Right atrium auricular region (tissue), 2 donors: Measurements from ENCODE around the gene HOXB5. TPM values are rescaled to one million over a fixed set of nuclear protein-coding genes. Genes with fewer than 3 reads are reported as not detected.

Experiments
- DNase-seq: peaks from one replicate; pipeline ENCODE4 v3.0.0-alpha.2; 2019; ENCODE audit warnings: low spot score
- H3K27ac ChIP-seq, 2 donors: fragments of 200-600 bp; sonication (generic); 1 replicate in 1 of 2; 2 replicates in 1 of 2; pipeline ENCODE4 v1.5.1; 2016 to 2019
- H3K27me3 ChIP-seq, 2 donors: fragments of 200-600 bp; sonication (generic); one replicate each; pipeline versions ENCODE4 v1.5.1 to v1.6.0; 2017 to 2019
- H3K36me3 ChIP-seq: fragments of 200-600 bp; sonication (generic); one replicate; pipeline ENCODE4 v1.5.1; 2016
- H3K4me1 ChIP-seq, 2 donors: fragments of 200-600 bp; sonication (generic); one replicate each; pipeline versions ENCODE4 v1.5.1 to v1.6.0; 2017 to 2019
- H3K4me3 ChIP-seq, 2 donors: fragments of 200-600 bp; sonication (generic); 1 replicate in 1 of 2; 2 replicates in 1 of 2; pipeline ENCODE4 v1.5.1; 2017 to 2019; ENCODE audit warnings: mild to moderate bottlenecking in 1 of 2, moderate library complexity in 1 of 2
- H3K9me3 ChIP-seq, 2 donors: fragments of 200-600 bp; sonication (generic); one replicate each; pipeline ENCODE4 v1.5.1; 2019
- CTCF ChIP-seq, 2 donors: fragments of 200-600 bp; sonication (generic); IDR thresholded peaks; one replicate each; pipeline ENCODE4 v1.5.1; 2019; ENCODE audit warnings: antibody characterized with exemption in 2 of 2
- total RNA-seq, 2 donors: library from RNA; depleted of rRNA; stranded (reverse); fragments of >200 nt; gene quantifications; one replicate each; pipeline ENCODE4 v1.1.0, GENCODE V29; 2016

HOXB5 gene
- total RNA-seq, 2 donors from 2014 or later: not detected

GRCh38 chr17:48617471-48618255 lies 24.1 kb upstream of the HOXB5 start:
- Histone ChIP-seq H3K27me3 (peaks cover 73 to 79% of the 10 kb centered on the region in 2 donors), H3K9me3 (no peaks in the 10 kb centered on the region), H3K4me1 (peaks cover 0 to 35% of the 10 kb centered on the region in 2 donors), H3K36me3 (no peaks in the 10 kb centered on the region), H3K4me3 (no peak overlapping the region), H3K27ac (no peak overlapping the region)
- no peak for DNase-seq
- TF ChIP-seq CTCF (IDR thresholded peaks at IDR 0.05): no peak

GRCh38 chr17:48616717-48617470 lies 23.3 kb upstream of the HOXB5 start:
- Histone ChIP-seq H3K4me3 (no peak overlapping the region), H3K27me3 (peaks cover 75 to 81% of the 10 kb centered on the region in 2 donors), H3K9me3 (no peaks in the 10 kb centered on the region), H3K27ac (no peak overlapping the region), H3K4me1 (peaks cover 0 to 41% of the 10 kb centered on the region in 2 donors), H3K36me3 (no peaks in the 10 kb centered on the region)
- DNase-seq: no peak
- TF ChIP-seq CTCF (IDR thresholded peaks at IDR 0.05): no peak

- TF ChIP-seq CTCF (IDR thresholded peaks at IDR 0.05): no peak
Observed at GRCh38 chr17:48615963-48616716, 22.6 kb upstream of the HOXB5 start.

GRCh38 chr17:48615047-48615962 lies 21.7 kb upstream of the HOXB5 start, which contains the start of gene HOXB8:
TSS of gene HOXB8 (minus strand) at chr17:48615292. CDS start at chr17:48614704, 588 bp downstream.
- no peaks in the 10 kb centered on the region for H3K9me3 ChIP-seq
- peaks cover 82% of the 10 kb centered on the region in 2 donors for H3K27me3 ChIP-seq
- H3K36me3 ChIP-seq: no peaks in the 10 kb centered on the region
- no peak for TF ChIP-seq CTCF (IDR thresholded peaks at IDR 0.05)
- peaks cover 0 to 55% of the 10 kb centered on the region in 2 donors for H3K4me1 ChIP-seq
- H3K4me3 ChIP-seq: no peak within 1 kb of the TSS
- no peak for DNase-seq
- H3K27ac ChIP-seq: no peak within 1 kb of the TSS

More at GRCh38 chr17:48615963-48616716, 22.6 kb upstream of the HOXB5 start:
- Histone ChIP-seq H3K36me3 (no peaks in the 10 kb centered on the region), H3K9me3 (no peaks in the 10 kb centered on the region), H3K27ac (no peak overlapping the region), H3K4me1 (peaks cover 0 to 47% of the 10 kb centered on the region in 2 donors), H3K27me3 (peaks cover 81 to 82% of the 10 kb centered on the region in 2 donors), H3K4me3 (no peak overlapping the region)
- DNase-seq: no peak
